Stomach (tissue), 4 donors: ENCODE data around the gene NR1H4.

ENCODE experiments used
- CTCF ChIP-seq, 7 experiments: fragments of 450-650 bp in 4 of 7; fragments of 200-600 bp in 3 of 7; sonication (generic) in 3 of 7; IDR thresholded peaks; one replicate each; pipeline ENCODE4 v1.5.1; 2016 to 2019; ENCODE audit warnings: antibody characterized with exemption in 7 of 7, control low read depth in 2 of 7, mild to moderate bottlenecking in 1 of 7
- EP300 ChIP-seq: sonication (generic); formaldehyde crosslinking; IDR thresholded peaks from one replicate; pipeline ENCODE4 v1.6.1; 2017; ENCODE audit warnings: antibody characterized with exemption
- POLR2A ChIP-seq, 4 donors: fragments of 450-650 bp; IDR thresholded peaks; one replicate each; pipeline ENCODE4 v1.6.1; 2016; ENCODE audit warnings: antibody characterized with exemption in 4 of 4, control low read depth in 2 of 4, mild to moderate bottlenecking in 1 of 4, moderate library complexity in 1 of 4

DNA sequence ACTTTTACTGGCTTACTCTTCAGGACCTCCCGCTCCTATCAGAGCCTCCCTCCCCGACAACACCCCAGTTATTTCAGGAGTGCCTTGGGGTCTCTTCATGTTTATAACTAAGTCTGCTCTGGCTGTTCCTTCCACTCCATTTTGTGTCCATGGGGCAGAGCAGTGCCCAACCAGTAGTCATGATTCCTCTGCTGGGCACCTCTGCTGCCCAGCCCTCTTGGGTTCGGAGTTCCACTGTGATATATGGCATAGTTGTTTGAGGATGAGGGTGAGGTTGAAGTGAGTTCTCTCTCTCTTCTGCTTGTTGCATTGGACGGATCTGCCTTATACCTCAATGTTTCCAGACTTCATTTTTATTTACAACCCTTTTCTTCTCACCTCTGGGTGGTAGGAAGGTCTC is 17.4 kb downstream of the NR1H4 start:
- TF ChIP-seq CTCF (IDR thresholded peaks at IDR 0.05): no peak
- TF ChIP-seq POLR2A (IDR thresholded peaks at IDR 0.05): no peak
- TF ChIP-seq EP300: no peak
